Body of pancreas (tissue), 4 donors: ENCODE data around the gene TTF2.

Experiments
- CTCF ChIP-seq, 7 experiments: fragments of 450-650 bp in 4 of 7; fragments of 200-600 bp in 3 of 7; sonication (generic) in 3 of 7; IDR thresholded peaks; one replicate each; pipeline ENCODE4 v1.5.1; 2016 to 2019; ENCODE audit warnings: antibody characterized with exemption in 7 of 7
- POLR2A ChIP-seq, 3 donors: fragments of 450-650 bp; IDR thresholded peaks; one replicate each; pipeline ENCODE4 v1.6.1; 2016; ENCODE audit warnings: antibody characterized with exemption in 3 of 3, mild to moderate bottlenecking in 2 of 3

GRCh38 chr1:117013309-117013858, 46.7 kb upstream of the TTF2 start:
- TF ChIP-seq POLR2A (IDR thresholded peaks at IDR 0.05): no peak
- no peak for TF ChIP-seq CTCF (IDR thresholded peaks at IDR 0.05)
